Fibroblast of lung (primary cell): Measurements from ENCODE around the gene EIF4G1. TPM values are rescaled to one million over a fixed set of nuclear protein-coding genes. Genes with fewer than 3 reads are reported as not detected.

Experiments
- DNase-seq, 2 donors: peaks; one replicate each; pipeline versions ENCODE4 v3.0.0 to v3.0.0-alpha.2; 2010; ENCODE audit warnings: low read depth in 2 of 2
- H2AFZ ChIP-seq: 2 replicates; pipeline ENCODE4 v1.5.1; 2012; ENCODE audit warnings: low read length, control low read depth, inconsistent platforms
- H3K27ac ChIP-seq: 2 replicates; pipeline ENCODE4 v1.5.1; 2011; ENCODE audit warnings: low read length, control low read depth; ENCODE audit not compliant: insufficient read depth
- H3K27me3 ChIP-seq: 2 replicates; pipeline ENCODE4 v1.5.1; 2011; ENCODE audit warnings: mild to moderate bottlenecking, low read length; ENCODE audit not compliant: control insufficient read depth, insufficient read depth
- H3K36me3 ChIP-seq: 2 replicates; pipeline ENCODE4 v1.5.1; 2011; ENCODE audit warnings: low read length; ENCODE audit not compliant: control insufficient read depth, insufficient read depth
- H3K4me1 ChIP-seq: 2 replicates; pipeline ENCODE4 v1.5.1; 2011; ENCODE audit warnings: low read length; ENCODE audit not compliant: control insufficient read depth, insufficient read depth; ENCODE audit errors: extremely low read depth
- H3K4me2 ChIP-seq: 2 replicates; pipeline ENCODE4 v1.5.1; 2011; ENCODE audit warnings: low read length, control low read depth; ENCODE audit not compliant: insufficient read depth; ENCODE audit errors: extremely low read depth
- H3K4me3 ChIP-seq, 4 experiments: fragments of 200-600 bp in 1 of 4; sonication (generic) in 1 of 4; replicated peaks in 1 of 4; 2 replicates each; pipeline ENCODE4 v1.5.1; 2011 to 2016; ENCODE audit warnings: low read length in 4 of 4, low read depth in 3 of 4, mild to moderate bottlenecking in 3 of 4, control low read depth in 2 of 4, inconsistent platforms in 1 of 4, mixed read lengths in 1 of 4; ENCODE audit not compliant: insufficient read depth in 1 of 4; ENCODE audit errors: control extremely low read depth in 1 of 4
- H3K79me2 ChIP-seq: 2 replicates; pipeline ENCODE4 v1.5.1; 2012; ENCODE audit warnings: mild to moderate bottlenecking, low read length, inconsistent platforms; ENCODE audit not compliant: control insufficient read depth, insufficient read depth
- H3K9ac ChIP-seq: 2 replicates; pipeline ENCODE4 v1.5.1; 2011; ENCODE audit warnings: mild to moderate bottlenecking, low read length, control low read depth; ENCODE audit not compliant: insufficient read depth
- H3K9me3 ChIP-seq: 2 replicates; pipeline ENCODE4 v1.5.1; 2012; ENCODE audit warnings: low read depth, low read length; ENCODE audit not compliant: control insufficient read depth, insufficient read depth
- H4K20me1 ChIP-seq: 2 replicates; pipeline ENCODE4 v1.5.1; 2011; ENCODE audit warnings: low read length; ENCODE audit not compliant: control insufficient read depth, insufficient read depth; ENCODE audit errors: extremely low read depth
- EZH2 ChIP-seq: IDR thresholded peaks from 2 replicates; pipeline ENCODE4 v1.5.1; 2012; ENCODE audit warnings: low read length, control low read depth, mild to moderate bottlenecking; ENCODE audit errors: missing control alignments
- polyA plus RNA-seq, 2 donors: library from polyadenylated mRNA; depleted of rRNA in 1 of 2; stranded (reverse) in 1 of 2; unstranded in 1 of 2; fragments of >200 nt; gene quantifications; 2 replicates each; pipeline ENCODE4 v1.2.1, GENCODE V29; 2011 to 2012; ENCODE audit warnings: missing spikeins in 1 of 2
- total RNA-seq: library from RNA; depleted of rRNA; stranded (reverse); fragments of >200 nt; gene quantifications from 2 replicates; pipeline ENCODE4 v1.2.1, GENCODE V29; 2014
- TF ChIP-seq, protein P1 (sequence below), 2 donors: IDR thresholded peaks in 1 of 2; conservative IDR thresholded peaks in 1 of 2; 1 replicate in 1 of 2; 2 replicates in 1 of 2; pipeline ENCODE4 v1.5.1; 2011 to 2012; ENCODE audit warnings: low read length in 2 of 2, control low read depth in 1 of 2, inconsistent platforms in 1 of 2, low read depth in 1 of 2, mild to moderate bottlenecking in 1 of 2

EIF4G1 gene
- total and polyA plus RNA-seq, 2 donors (not counting 1 experiment from before 2014, with no cell fraction given): 235 to 263 TPM

DNA sequence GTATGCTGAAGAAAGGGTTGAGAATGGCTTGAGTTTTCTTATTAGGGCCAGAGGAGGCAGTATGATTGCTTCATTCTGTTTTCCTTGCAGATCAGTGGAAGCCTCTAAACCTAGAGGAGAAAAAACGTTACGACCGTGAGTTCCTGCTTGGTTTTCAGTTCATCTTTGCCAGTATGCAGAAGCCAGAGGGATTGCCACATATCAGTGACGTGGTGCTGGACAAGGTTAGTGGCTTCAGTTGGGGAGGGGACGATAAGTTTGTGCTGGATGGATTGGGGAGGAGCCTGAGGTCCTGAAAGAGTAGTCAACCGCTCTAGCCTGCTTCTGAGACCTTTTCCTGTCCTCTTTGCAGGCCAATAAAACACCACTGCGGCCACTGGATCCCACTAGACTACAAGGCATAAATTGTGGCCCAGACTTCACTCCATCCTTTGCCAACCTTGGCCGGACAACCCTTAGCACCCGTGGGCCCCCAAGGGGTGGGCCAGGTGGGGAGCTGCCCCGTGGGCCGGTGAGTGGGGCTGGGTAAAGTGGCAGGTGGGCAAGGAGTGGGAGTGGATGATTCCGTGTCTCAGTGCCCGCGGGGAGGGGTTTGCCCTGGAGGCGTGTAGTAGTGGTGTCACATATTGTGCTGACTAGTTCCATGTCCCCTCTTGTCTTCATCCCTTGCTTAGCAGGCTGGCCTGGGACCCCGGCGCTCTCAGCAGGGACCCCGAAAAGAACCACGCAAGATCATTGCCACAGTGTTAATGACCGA, 8.5 kb downstream of the EIF4G1 start:
- no peaks in the 10 kb centered on the region for H3K27me3 ChIP-seq

GRCh38 chr3:184323696-184324095, 9.3 kb downstream of the EIF4G1 start:
- Histone ChIP-seq H3K9me3 (no peaks in the 10 kb centered on the region), H3K4me3 (no peak overlapping the region), H3K27me3 (no peaks in the 10 kb centered on the region), H3K4me2 (no peak overlapping the region), H3K27ac (no peak overlapping the region), H3K9ac (no peak overlapping the region), H3K36me3 (peaks cover 68% of the 10 kb centered on the region), H4K20me1 (no peaks in the 10 kb centered on the region), H3K79me2 (peaks cover 78% of the 10 kb centered on the region), H3K4me1 (peaks cover 18% of the 10 kb centered on the region), H2AFZ (no peak overlapping the region)
- TF ChIP-seq, protein P1, sequence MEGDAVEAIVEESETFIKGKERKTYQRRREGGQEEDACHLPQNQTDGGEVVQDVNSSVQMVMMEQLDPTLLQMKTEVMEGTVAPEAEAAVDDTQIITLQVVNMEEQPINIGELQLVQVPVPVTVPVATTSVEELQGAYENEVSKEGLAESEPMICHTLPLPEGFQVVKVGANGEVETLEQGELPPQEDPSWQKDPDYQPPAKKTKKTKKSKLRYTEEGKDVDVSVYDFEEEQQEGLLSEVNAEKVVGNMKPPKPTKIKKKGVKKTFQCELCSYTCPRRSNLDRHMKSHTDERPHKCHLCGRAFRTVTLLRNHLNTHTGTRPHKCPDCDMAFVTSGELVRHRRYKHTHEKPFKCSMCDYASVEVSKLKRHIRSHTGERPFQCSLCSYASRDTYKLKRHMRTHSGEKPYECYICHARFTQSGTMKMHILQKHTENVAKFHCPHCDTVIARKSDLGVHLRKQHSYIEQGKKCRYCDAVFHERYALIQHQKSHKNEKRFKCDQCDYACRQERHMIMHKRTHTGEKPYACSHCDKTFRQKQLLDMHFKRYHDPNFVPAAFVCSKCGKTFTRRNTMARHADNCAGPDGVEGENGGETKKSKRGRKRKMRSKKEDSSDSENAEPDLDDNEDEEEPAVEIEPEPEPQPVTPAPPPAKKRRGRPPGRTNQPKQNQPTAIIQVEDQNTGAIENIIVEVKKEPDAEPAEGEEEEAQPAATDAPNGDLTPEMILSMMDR (conservative IDR thresholded peaks at IDR 0.05 in 1 of 2, IDR thresholded peaks at IDR 0.05 in 1 of 2; ENCODE audit: low read depth in 1 of 2, low read length in 2 of 2): no peak
- TF ChIP-seq EZH2: no peak
- no peak for DNase-seq

More for the DNA sequence above, 8.5 kb downstream of the EIF4G1 start:
- no peak overlapping the region for H3K4me3 ChIP-seq
- H3K9ac ChIP-seq: no peak overlapping the region
- H3K27ac ChIP-seq: no peak overlapping the region
- H3K4me1 ChIP-seq: peaks cover 18% of the 10 kb centered on the region
- H3K9me3 ChIP-seq: no peaks in the 10 kb centered on the region
- H2AFZ ChIP-seq: no peak overlapping the region
- TF ChIP-seq EZH2: no peak
- TF ChIP-seq, protein P1 (conservative IDR thresholded peaks at IDR 0.05 in 1 of 2, IDR thresholded peaks at IDR 0.05 in 1 of 2; ENCODE audit: low read depth in 1 of 2, low read length in 2 of 2): no peak
- no peaks in the 10 kb centered on the region for H4K20me1 ChIP-seq
- H3K4me2 ChIP-seq: no peak overlapping the region
- peaks cover 84% of the 10 kb centered on the region for H3K79me2 ChIP-seq
- peaks cover 64% of the 10 kb centered on the region for H3K36me3 ChIP-seq
- DNase-seq: no peak

GRCh38 chr3:184325269-184325668, 10.9 kb downstream of the EIF4G1 start:
- H3K4me1 ChIP-seq: peaks cover 6% of the 10 kb centered on the region
- no peak overlapping the region for H3K4me3 ChIP-seq
- DNase-seq: no peak
- no peaks in the 10 kb centered on the region for H3K27me3 ChIP-seq
- H3K9ac ChIP-seq: no peak overlapping the region
- no peaks in the 10 kb centered on the region for H4K20me1 ChIP-seq
- no peak overlapping the region for H3K27ac ChIP-seq
- H3K79me2 ChIP-seq: peaks cover 68% of the 10 kb centered on the region
- H3K4me2 ChIP-seq: no peak overlapping the region
- H3K9me3 ChIP-seq: no peaks in the 10 kb centered on the region
- no peak for TF ChIP-seq EZH2
- TF ChIP-seq, protein P1 (conservative IDR thresholded peaks at IDR 0.05 in 1 of 2, IDR thresholded peaks at IDR 0.05 in 1 of 2; ENCODE audit: low read depth in 1 of 2, low read length in 2 of 2): no peak
- H3K36me3 ChIP-seq: peaks cover 70% of the 10 kb centered on the region
- no peak overlapping the region for H2AFZ ChIP-seq
